ENCODE results near the gene UBE2O.

DNA sequence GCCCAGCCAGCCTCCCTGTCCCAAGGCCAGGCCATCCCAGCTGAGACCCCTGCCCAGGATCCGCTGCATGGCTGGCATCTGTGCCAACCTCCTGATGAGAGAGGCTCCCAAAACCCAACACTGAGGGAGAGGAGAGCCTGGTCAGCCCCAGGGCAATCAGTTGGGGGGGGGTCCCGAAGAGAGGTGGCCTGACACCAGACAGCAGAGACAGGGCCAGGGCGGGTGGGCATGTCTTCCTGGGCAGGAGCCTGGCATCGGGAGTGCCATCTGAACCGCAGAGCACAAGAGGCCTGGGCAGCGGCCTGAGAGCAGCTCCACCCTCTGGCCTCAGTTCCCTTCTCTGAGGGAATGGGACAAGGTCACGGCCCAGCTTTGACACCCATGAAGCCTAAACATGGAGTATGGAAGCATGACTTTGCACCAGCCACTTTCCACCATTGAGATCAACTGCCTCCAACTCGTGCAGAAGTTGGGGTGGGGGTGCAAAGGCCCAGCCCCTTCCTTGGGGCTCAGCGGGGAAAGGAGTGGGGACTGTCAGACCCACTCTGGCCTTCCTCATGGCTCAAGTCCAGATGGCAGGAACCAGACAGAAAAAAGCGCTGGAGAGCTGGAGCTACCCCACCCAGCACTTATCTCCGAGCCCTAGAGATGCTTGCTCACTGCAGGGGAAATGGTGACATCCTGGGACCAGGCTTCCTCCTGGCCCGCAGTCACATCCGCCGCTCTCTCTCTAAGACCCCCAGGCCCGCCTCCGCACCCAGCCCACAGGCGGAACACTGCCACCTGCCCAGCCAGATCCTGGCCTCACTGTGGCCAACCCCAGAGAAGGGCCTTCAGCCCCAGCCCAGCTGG, 38.5 kb upstream of the UBE2O start:
- no peak for TF ChIP-seq POLR2A (IDR thresholded peaks at IDR 0.05)
- TF ChIP-seq, protein P1, sequence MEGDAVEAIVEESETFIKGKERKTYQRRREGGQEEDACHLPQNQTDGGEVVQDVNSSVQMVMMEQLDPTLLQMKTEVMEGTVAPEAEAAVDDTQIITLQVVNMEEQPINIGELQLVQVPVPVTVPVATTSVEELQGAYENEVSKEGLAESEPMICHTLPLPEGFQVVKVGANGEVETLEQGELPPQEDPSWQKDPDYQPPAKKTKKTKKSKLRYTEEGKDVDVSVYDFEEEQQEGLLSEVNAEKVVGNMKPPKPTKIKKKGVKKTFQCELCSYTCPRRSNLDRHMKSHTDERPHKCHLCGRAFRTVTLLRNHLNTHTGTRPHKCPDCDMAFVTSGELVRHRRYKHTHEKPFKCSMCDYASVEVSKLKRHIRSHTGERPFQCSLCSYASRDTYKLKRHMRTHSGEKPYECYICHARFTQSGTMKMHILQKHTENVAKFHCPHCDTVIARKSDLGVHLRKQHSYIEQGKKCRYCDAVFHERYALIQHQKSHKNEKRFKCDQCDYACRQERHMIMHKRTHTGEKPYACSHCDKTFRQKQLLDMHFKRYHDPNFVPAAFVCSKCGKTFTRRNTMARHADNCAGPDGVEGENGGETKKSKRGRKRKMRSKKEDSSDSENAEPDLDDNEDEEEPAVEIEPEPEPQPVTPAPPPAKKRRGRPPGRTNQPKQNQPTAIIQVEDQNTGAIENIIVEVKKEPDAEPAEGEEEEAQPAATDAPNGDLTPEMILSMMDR (IDR thresholded peaks at IDR 0.05 in 4 of 5, conservative IDR thresholded peaks at IDR 0.05 in 1 of 5) = no peak

Data from gastrocnemius medialis (tissue), 4 donors.